ENCODE data around the gene C7orf33. TPM values are rescaled to one million over a fixed set of nuclear protein-coding genes. Genes with fewer than 3 reads are reported as not detected.

C7orf33 gene
- total and polyA plus RNA-seq, 2 of the 8 experiments (the other 6 are each of a cell fraction or from before 2014, with no cell fraction given): not detected

DNA sequence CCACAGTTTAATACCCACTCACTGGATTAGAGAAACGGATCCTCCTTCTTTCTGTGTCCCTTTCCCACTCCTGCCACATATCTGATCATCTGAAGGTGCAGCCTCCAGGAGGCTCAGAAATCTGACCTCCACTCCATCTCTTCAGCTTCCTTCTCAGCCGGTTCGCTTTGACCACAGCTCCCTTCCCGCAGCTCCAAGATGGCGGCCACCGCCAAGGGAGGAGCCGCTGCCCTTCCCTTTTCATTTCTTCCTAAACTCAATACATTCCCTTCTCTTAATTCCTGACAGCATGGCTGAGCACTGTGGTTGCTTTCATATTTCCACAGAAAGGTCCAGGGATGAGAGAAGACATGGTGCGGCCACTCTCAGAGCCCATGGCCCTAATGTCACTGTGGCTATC lies 43.7 kb upstream of the C7orf33 start (continued):
- TF ChIP-seq, protein P1, sequence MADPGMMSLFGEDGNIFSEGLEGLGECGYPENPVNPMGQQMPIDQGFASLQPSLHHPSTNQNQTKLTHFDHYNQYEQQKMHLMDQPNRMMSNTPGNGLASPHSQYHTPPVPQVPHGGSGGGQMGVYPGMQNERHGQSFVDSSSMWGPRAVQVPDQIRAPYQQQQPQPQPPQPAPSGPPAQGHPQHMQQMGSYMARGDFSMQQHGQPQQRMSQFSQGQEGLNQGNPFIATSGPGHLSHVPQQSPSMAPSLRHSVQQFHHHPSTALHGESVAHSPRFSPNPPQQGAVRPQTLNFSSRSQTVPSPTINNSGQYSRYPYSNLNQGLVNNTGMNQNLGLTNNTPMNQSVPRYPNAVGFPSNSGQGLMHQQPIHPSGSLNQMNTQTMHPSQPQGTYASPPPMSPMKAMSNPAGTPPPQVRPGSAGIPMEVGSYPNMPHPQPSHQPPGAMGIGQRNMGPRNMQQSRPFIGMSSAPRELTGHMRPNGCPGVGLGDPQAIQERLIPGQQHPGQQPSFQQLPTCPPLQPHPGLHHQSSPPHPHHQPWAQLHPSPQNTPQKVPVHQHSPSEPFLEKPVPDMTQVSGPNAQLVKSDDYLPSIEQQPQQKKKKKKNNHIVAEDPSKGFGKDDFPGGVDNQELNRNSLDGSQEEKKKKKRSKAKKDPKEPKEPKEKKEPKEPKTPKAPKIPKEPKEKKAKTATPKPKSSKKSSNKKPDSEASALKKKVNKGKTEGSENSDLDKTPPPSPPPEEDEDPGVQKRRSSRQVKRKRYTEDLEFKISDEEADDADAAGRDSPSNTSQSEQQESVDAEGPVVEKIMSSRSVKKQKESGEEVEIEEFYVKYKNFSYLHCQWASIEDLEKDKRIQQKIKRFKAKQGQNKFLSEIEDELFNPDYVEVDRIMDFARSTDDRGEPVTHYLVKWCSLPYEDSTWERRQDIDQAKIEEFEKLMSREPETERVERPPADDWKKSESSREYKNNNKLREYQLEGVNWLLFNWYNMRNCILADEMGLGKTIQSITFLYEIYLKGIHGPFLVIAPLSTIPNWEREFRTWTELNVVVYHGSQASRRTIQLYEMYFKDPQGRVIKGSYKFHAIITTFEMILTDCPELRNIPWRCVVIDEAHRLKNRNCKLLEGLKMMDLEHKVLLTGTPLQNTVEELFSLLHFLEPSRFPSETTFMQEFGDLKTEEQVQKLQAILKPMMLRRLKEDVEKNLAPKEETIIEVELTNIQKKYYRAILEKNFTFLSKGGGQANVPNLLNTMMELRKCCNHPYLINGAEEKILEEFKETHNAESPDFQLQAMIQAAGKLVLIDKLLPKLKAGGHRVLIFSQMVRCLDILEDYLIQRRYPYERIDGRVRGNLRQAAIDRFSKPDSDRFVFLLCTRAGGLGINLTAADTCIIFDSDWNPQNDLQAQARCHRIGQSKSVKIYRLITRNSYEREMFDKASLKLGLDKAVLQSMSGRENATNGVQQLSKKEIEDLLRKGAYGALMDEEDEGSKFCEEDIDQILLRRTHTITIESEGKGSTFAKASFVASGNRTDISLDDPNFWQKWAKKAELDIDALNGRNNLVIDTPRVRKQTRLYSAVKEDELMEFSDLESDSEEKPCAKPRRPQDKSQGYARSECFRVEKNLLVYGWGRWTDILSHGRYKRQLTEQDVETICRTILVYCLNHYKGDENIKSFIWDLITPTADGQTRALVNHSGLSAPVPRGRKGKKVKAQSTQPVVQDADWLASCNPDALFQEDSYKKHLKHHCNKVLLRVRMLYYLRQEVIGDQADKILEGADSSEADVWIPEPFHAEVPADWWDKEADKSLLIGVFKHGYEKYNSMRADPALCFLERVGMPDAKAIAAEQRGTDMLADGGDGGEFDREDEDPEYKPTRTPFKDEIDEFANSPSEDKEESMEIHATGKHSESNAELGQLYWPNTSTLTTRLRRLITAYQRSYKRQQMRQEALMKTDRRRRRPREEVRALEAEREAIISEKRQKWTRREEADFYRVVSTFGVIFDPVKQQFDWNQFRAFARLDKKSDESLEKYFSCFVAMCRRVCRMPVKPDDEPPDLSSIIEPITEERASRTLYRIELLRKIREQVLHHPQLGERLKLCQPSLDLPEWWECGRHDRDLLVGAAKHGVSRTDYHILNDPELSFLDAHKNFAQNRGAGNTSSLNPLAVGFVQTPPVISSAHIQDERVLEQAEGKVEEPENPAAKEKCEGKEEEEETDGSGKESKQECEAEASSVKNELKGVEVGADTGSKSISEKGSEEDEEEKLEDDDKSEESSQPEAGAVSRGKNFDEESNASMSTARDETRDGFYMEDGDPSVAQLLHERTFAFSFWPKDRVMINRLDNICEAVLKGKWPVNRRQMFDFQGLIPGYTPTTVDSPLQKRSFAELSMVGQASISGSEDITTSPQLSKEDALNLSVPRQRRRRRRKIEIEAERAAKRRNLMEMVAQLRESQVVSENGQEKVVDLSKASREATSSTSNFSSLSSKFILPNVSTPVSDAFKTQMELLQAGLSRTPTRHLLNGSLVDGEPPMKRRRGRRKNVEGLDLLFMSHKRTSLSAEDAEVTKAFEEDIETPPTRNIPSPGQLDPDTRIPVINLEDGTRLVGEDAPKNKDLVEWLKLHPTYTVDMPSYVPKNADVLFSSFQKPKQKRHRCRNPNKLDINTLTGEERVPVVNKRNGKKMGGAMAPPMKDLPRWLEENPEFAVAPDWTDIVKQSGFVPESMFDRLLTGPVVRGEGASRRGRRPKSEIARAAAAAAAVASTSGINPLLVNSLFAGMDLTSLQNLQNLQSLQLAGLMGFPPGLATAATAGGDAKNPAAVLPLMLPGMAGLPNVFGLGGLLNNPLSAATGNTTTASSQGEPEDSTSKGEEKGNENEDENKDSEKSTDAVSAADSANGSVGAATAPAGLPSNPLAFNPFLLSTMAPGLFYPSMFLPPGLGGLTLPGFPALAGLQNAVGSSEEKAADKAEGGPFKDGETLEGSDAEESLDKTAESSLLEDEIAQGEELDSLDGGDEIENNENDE (IDR thresholded peaks at IDR 0.05; ENCODE audit: insufficient replicate concordance, low read length): no peak
- no peak for TF ChIP-seq RBBP5 (IDR thresholded peaks at IDR 0.05; ENCODE audit: borderline replicate concordance, low read depth, low read length)
- TF ChIP-seq, protein P2, sequence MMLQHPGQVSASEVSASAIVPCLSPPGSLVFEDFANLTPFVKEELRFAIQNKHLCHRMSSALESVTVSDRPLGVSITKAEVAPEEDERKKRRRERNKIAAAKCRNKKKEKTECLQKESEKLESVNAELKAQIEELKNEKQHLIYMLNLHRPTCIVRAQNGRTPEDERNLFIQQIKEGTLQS (IDR thresholded peaks at IDR 0.05; ENCODE audit: insufficient read depth, low read depth, low read length): no peak

Measured in H1 (cell line).